Stimulated activated CD8-positive, alpha-beta memory T cell treated with anti-CD3 and anti-CD28 coated beads, Interleukin-12 subunit alpha, Interleukin-12 subunit beta, amount 100 ng/mL, for 4 hours (primary cell): Measurements from ENCODE around the gene TUBGCP2.

Experiments used
- DNase-seq: peaks from one replicate; pipeline ENCODE4 v3.0.0-alpha.2; 2020; ENCODE audit warnings: low read depth

TUBGCP2 gene

GRCh38 chr10:133306097-133306476 is 2.6 kb downstream of the TUBGCP2 start:
- no peak for DNase-seq

DNA sequence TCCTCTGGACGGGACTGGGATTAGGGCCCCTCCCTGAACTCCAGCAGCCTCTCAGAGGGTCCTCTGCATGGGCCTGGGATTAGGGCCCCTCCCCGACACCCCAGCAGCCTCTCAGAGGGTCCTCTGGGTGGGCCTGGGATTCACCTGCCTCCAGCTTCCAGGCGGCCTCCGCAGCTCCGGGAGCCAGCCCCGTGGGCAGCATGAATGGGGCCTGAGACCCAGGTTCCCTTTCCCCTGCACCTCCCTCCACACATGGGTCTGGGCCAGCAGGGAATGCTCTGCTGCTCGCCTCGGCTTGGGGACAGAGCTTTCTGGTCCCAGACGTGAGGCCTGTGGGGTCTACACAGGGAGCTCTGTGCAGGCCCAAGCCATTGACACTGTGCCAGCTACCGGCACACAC is 5.5 kb downstream of the TUBGCP2 start:
- DNase-seq, result no peak

DNA sequence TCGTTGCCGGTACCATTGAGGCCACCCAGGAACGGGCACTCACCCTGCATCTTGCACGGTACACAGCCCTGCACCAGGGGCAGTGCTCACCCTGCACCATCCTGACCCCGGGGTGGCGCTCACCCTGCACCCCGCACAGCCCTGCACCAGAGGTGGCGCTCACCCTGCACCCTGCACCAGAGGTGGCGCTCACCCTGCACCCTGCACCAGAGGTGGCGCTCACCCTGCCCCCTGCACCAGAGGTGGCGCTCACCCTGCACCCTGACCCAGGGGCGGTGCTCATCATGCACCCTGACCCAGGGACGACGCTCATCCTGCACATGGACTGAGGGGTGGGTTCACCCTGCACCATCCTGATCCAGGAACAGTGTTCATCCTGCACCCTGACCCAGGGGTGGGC is 6.4 kb downstream of the TUBGCP2 start:
- no peak for DNase-seq

- no peak for DNase-seq
Measured at GRCh38 chr10:133299738-133300137, 8.9 kb downstream of the TUBGCP2 start.

- no peak for DNase-seq
Measured at GRCh38 chr10:133299224-133299623, 9.4 kb downstream of the TUBGCP2 start.

DNA sequence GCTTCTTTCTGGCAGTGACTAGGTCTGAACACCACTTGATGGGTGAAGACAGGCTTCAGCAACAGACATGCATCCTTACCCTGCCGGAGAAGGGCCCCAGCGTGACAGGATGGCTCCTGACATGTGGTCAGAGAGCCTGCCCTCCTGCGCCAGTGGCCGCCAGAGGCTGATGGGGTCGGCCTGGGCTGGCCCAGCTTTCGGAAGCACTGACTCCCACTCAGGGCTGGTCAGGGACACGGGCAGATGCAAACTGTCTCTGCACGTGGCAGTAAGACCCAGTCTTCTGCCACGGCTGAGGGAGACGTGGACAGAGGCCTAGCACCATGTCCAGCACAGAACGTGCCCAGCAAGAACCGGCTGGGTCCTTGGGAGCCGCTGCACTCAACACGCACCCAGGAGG is 10.2 kb downstream of the TUBGCP2 start:
- no peak for DNase-seq

- DNase-seq, result no peak
Measured at GRCh38 chr10:133297504-133297903, 11.2 kb downstream of the TUBGCP2 start.

- no peak for DNase-seq
Measured at GRCh38 chr10:133295426-133296320, 13.0 kb downstream of the TUBGCP2 start.

GRCh38 chr10:133294189-133294588 is 14.5 kb downstream of the TUBGCP2 start:
- DNase-seq, result no peak

DNA sequence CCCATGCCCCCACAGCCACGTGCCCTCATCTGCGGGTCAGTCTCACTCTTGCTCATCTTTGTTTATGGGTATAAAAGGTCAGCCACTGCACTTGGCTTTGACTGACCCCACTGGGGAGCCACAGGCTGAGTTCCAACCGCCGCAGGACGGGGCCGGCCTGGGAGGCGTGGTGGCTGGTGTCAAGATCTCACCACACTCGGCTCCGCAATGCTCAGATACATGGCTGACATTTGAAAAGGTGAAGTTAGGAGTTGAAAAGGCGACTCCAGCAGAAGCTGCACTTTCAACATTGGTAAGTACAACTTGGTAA is 14.9 kb downstream of the TUBGCP2 start:
- no peak for DNase-seq

- DNase-seq, result no peak
Measured at GRCh38 chr10:133292919-133293809, 15.5 kb downstream of the TUBGCP2 start.

DNA sequence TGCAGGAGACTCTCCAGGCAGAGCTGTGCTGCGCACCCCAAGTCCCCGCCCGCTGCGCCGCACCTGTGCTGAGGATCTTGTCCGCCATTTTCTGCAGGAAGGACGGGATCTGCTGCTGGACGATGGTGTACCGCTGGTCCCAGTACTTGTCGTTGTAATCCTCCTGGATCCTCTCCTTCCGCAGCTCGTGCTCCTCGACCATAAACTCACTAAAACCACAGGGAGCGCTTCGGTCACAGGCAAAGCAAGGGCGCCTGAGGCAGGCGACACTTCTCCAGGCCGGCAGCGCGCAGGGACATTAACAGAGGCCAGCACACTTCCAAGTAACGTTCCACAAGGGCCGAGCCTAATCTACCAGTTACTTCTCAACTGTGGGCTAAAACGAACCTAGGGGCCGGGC is 18.9 kb downstream of the TUBGCP2 start:
- DNase-seq, result no peak

DNA sequence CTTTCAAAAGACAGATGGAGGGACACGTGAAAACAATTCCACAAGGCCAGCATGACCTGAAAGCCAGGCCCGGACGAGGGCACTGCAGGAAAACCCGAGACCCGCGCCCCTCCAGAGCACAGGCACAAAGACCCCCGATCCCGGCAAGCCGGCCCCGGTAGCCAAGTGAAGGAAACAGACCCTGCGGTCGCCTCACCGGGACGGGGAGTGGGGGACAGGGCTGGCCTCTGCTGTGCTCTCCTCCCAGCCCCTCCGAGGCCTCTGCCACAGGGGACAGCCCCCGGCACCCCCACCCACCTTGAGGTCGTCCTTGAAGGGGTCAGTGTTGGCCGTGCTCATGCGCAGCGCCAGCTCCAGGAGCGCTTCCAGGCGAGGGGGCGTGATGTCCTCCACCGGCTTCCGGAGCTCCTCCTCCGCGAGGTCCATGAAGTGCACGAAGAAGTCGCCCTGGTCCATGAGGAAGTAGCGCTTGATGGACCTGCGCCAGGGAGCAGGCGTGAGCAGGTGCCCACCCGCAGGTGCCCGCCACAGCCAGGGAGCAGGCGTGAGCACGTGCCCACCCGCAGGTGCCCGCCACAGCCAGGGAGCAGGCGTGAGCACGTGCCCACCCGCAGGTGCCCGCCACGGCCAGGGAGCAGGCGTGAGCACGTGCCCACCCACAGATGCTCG is 20.7 kb downstream of the TUBGCP2 start:
- no peak for DNase-seq

- DNase-seq, result no peak
Measured at GRCh38 chr10:133286366-133286765, 22.3 kb downstream of the TUBGCP2 start.

DNA sequence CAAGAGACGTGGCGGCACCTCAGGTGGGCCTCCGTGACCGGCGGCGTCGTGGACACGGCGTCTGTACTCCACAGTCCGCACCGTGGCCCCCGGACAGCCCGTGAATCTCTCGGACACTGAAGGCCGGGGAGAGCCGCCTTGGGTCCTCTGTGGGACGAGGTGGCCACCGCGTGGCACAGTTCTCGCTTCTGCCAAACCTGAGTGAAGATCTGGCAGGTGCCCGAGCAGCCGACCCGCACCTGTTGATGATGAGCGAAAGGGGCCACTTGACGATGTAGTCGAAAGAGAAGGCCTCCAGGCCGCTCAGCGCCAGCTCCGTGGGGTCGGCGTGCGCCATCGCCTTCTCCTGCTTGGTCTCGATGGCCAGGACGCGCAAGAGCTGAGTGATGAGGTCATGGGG is 23.5 kb downstream of the TUBGCP2 start:
- no peak for DNase-seq

GRCh38 chr10:133283931-133284330 is 24.7 kb downstream of the TUBGCP2 start:
- DNase-seq, result no peak

DNA sequence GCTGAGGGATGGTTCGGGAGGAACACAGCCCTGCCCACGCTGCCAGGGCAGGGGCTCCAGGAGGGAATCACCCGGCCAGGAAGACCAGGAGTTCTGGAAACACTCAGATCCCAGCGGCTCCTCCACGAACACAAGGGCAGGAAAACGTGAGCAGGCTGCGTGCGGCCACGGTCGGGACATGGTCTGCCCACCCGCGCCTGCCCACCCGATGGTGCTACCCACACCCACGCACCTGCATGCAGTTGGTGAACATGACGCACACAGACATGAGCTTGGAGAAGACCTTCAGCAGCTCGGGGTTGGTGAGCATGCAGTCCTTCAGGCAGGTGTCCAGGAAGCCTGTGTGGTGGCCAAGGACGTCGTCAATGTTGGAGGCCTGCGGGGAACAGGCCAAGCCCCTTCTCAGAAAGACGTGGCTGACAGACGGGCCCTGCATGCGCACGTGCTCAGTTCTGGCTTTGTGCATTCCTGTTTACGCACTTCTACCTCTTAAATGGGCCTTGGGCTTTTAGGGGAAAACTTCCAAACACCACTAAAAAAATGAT is 25.8 kb downstream of the TUBGCP2 start:
- DNase-seq, result no peak

DNA sequence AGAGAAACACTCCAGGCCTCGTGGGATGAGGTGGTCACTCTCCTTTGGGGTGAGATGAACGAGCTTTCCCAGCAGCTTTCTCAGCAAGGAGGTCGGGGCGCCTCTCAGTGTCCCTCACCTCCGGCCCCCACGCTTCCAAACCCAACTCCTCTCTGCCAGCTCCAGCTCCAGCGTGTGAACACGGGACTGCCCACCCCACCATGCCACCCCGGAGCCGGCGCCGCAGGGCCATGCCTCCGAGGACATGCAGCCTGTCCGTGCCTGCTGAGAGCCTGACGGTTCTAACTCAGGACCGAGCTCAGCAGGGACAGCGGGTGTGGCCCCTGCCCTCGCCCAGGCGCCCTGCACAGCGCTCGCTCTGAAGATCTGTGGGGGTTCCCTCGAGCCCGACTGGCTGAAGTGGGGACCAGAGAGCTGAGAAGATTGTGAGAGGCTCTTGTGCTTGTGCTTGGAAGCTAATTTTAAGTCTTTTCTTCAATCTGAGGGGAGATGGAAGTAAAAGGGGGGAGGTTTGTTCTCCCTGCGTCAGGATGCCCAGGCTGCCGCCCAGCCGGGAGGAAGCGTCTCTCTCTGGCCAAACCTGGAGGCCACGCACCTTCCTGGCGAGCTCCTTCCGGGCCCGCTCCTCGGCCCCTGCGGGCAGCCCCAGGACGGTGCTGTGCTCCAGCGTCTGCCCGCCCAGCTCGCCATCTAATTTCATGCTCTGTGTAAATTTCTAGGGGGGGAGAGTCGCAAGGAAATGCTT is 26.9 kb downstream of the TUBGCP2 start:
- no peak for DNase-seq

GRCh38 chr10:133281084-133281483 is 27.6 kb downstream of the TUBGCP2 start:
- DNase-seq, result no peak

DNA sequence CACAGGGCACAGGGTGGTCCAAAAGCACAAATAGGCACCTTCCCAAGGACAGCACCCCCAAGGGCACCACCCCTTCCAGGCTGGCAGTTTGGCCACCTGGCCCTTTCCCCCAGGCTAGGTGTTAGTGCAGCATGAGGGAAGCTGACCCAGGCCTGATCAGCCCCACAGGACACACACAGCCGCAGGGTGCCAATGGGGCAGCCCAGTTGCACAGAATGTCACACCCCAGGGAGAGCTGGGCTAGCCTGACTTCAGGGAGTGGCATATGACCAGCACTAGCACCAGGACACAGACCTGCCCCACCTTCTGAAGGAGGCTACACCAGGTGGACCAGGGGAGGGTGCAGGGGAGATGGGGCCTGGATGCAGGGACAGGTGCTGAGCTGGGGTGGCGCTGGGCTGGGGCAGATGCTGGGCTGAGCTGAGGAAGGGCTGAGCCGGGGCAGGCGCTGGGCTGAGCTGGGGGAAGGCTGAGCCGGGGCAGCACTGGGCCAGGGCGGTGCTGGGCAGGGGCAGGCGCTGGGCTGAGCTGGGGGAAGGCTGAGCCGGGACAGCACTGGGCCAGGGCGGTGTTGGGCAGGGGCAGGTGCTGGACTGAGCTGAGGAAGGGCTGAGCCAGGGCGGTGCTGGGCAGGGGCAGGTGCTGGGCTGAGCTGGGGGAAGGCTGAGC is 28.1 kb downstream of the TUBGCP2 start:
- DNase-seq, result no peak
